H4 (cell line): ENCODE data around the gene P4HB. TPM values are rescaled to one million over a fixed set of nuclear protein-coding genes. Genes with fewer than 3 reads are reported as not detected.

Experiments used
- DNase-seq: peaks from one replicate; pipeline ENCODE4 v3.0.0-alpha.2; 2015; ENCODE audit warnings: low spot score
- total RNA-seq: library from RNA; depleted of rRNA; stranded (reverse); fragments of >200 nt; shearing (Covaris generic); gene quantifications from 2 replicates; pipeline ENCODE4 v1.2.3, GENCODE V29; 2014; rRNA removed

P4HB gene
- 921 and 1,439 TPM in 2 replicates for total RNA-seq

DNA sequence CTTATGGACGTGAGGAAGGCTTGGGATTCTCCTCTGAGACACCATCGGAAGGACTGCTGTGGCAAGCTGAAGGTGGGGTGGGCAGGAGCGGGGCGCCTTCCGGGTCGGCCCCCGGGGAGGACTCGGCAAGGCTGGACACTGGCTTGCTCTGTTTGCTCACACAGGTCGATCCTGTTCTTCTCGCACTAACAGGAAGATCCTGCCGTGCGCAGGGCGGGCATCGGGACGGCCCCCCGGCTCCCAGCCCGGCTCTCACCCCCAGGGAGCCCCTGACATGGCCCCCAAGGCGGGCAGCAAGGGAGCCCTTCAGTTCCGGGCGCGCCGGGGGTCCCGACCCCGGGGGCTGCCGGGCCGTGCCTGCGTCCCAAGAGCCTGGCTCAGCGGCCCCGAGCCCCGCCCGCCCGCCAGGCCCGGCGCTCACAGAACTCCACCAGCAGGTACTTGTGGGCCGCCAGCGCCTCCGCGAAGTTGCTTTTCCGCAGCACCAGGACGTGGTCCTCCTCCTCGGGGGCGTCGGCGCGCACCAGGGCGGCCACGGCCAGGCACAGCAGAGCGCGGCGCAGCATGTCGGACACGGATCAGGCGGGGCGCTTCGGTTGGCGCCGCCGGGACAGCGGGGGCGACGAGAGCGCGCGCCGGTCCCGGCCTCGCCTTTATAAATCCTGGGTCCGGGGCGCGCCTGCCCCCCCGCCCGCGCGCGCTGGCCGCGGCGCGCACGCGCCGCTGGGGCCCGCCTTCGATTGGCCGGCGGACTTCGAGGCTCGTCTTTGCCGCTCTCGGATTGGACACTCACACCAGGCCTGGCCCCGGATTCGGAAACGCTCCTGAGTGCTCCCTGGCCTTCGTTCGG lies at the start of gene P4HB:
P4HB (minus strand) TSS at position 630 of the 850 bp plus-strand sequence; CDS start at position 566, 64 bp downstream.
- DNase-seq: no peak

DNA sequence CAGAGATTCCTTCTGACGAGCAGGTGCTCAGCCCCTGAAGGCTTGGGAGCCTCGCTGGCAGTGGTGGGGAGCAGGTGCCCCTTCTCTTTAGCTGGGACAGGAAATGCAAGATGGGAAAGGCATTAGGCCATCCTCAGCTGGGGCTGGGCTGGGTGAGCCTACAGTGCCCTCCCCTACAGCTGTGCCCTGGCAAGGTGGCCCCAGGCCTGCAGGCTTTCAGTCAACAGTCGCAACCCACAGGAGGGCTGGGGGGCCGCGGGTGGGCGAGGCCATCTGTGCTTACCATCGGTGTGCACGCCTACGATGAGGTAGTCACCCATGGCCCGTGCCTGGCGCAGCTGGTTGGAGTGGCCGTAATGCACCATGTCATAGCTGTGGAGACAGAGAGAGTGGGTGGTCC lies 48.9 kb upstream of the P4HB start:
- no peak for DNase-seq

DNA sequence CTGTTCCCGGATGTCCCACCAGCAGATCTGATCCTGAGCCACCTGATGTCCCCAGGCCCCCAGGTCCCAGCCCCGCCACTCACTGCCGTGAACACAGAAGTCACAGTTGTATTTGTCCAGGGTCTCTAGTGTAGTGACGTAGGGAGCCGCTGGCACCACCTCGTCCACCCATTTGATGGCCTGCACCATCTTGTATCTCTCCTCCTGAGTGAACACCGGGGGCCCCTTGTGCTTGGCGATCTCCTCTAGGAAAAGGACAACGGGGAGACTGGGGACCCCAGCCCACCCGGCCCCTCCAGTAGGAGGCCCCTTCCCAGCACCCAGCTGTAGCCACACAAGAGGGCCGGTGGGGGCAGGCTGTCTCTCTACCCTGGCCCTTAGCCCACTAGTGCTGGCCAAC lies 48.5 kb upstream of the P4HB start:
- DNase-seq: no peak

DNA sequence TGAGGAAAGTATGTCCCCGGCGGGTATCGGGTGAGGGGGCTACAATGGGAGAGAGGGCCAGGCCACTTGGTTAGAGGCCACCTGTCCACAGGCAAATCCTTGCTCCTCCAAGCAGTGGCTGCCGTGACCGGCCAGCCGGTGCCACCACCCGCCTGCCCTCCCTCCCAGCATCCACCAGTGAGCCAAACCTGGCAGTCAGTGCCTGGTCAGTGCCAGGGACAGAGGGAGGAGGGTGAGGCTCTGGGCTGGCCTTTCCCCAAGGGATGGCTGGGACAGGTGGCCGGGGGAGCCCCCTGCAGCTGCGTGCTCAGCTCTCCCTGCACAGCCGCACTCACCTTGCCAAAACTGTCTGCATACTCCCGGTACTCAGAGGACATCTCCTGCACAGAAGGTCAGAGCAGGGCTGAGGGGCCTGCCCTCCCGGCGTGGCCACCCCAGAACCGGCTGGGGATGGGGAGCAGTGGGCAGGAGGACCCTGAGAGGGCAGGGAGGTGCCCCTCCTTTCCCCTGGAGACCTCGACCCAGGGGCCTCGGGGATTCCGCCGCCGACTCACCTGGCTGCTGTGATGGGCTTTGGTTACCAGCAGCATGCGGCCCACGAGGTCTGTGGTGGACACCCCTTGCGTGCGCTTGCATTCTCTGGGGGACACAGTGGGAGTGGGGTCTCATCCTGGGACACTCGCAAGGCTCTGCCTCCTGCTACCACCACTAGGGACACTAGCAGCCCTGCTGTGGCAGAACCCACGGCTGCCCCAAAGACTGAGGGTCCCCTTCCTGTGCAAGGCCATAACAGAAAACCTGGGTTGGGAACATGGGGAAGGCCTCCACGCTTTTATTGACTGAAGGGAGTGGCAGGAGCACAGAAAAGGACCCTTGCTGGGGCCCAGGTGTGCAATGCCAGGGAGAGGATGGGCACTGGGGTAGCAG lies 47.1 kb upstream of the P4HB start:
- DNase-seq: no peak

DNA sequence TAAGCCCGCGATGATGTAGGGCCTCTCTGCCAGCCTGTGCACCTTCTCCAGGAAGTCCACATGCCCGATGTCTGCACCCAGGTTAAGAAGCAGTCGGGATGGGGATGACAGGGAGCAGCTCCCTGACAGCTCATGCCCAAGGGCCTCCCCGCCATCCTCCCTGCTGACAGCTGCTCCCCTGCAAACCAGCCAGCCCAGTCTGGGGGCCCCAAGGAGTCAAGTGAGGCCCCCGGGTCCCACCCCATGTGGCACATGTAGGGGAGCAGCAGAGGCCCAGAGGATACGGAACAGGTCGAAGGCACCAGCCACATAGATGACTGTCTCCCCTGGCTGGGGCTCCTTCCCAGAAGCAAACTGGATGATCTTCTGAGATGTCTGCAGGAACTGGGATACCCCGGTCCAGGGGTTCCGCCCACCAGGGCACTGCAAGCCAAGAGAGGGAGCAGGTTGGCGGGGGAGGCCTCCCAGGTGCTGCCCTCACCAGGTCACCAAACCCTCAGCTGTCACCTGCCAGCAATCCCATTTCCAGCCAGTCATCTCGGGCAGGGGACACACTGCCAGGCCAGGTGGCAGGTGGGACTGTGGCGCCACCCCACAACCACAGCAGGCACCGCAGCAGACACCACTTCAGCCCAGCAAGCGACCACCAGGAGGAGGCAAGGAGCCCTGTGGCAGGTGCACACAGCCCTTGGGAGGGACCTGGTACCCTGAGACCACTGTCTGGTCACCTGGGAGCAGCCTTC lies 46.3 kb upstream of the P4HB start:
- DNase-seq: no peak

DNA sequence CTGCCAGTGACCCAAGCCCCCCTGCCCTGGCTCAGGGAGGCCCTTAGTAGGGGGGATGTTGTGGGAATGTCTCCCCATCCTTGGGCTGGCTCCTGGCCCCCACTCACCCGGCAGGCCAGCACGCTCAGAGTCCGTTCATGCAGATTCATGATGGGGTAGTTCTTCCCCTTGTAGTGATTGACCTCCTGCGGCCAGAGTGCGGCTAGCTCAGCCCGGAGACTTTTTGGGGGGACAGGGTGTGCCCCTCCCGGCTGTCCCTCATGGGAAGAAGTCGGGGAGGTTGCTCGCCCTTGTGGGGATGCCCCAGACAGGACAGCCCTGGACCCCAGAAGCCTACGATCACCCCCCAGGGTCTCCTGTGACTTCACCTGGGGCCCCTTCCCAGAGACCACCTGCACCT lies 45.7 kb upstream of the P4HB start:
- no peak for DNase-seq

DNA sequence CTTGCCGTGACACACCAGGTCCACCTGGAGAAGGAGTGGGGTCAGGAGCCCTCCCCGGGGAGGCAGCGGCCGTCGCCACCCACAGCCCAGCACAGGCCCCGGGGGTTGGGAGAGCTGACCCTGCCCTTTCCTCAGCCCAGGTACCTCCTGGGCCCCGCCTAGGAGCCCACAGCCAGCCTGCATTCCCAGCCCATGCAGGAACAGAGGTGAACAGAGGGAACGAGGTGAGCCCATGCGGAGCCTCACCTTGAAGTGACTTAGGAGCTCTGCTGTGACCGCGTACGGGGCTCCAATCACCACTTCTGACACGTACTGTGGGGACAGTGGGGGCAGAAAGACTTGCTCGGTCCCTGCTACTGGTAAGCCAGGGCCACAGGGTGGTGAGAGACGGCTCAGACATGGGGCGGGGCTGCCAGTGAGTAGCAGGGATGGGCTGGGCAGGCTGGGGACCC lies 45.1 kb upstream of the P4HB start:
- no peak for DNase-seq

DNA sequence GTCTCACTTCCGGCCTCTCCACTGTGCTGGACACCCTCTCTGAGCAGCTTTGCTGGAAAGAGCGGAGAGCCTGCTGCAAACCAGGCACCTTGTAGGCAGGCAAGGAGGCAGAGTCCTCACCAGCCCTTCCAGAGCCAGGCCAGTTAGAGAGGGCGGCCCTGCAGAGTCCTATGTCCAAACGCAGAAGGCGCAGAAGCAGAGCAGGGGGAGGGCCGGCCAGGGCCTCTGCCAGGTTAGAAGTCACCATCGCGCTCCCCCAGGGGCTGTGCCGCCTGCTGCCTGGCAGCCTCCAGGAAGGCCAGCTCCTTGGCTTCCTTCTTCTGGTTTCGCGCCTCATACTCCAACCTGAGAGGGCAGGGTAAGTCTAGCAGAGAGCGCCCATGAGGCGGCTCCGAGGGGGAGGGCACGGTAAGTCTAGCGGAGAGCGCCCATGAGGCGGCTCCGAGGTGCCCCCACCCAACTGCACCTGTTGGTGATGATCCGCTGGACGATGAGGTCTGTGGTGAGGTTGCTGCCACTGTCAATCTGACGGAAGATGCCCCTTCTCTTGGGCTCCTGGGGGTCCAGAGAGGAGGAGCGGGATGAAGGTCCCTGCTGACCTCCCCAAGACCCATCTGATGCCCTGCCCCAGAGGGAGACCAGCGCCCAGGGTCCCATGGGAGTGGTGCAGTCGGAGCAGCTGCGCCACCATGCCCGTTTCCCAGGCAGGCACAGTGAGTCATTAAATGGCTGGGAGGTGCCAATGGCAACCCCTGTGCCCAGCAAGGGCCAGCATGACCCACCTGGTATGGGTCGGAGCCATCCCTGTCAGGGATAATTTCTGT lies 44.5 kb upstream of the P4HB start:
- DNase-seq: no peak

DNA sequence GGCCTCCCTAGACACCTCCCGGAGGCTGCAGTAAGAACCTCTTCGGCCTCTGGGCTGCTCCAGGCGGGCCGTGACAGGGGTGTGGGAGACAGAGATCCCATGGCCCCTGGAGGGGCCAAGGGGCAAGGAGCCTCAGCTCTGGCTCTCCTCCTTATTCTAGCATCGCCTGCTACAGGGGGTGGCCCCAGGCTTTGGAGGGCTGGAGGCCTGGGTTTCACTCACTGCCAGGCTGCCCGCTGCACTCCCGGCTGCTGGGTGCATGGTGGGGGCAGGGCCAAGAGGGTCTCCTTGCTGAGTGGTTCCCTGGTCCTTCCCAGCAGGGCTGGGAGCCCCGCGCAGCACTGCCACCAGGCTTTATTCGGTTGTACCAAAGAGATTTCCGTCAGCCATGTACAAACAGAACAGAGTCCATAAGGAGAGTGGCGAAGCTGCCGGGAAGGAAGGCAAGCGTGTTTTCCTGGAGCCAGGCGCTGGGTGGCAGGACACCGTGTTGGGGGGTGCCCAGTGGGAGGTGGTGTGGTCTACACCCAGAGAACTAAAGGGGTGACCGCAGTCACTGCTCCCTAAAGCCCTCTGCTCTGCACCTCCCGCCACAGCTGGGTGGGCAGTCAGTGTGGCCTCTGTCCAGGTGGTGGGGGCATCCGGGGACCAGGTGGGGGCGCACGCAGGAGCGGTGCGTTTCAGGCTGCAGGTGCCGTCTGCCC lies 43.7 kb upstream of the P4HB start:
- no peak for DNase-seq

DNA sequence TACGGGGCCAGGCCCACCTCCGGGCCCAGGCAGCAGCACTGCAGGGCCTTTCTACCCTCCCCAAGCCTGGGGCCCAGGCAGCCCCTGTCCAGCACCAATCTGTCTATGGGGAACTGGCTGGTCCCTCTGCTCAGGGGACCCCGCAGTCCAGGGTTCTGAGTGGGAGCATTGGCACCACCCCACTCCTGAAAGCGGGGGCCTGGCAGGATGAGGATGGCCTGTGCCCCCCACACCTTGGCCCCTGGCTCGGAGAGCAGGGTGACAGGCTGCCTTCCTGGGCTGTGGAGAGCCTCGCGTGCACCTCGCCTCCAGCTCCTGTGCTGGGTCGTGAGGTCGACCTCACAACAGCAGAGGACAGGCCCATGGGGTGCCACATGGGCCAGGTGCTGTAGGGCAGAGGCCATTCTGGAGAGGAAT lies 43.1 kb upstream of the P4HB start:
- DNase-seq: no peak

DNA sequence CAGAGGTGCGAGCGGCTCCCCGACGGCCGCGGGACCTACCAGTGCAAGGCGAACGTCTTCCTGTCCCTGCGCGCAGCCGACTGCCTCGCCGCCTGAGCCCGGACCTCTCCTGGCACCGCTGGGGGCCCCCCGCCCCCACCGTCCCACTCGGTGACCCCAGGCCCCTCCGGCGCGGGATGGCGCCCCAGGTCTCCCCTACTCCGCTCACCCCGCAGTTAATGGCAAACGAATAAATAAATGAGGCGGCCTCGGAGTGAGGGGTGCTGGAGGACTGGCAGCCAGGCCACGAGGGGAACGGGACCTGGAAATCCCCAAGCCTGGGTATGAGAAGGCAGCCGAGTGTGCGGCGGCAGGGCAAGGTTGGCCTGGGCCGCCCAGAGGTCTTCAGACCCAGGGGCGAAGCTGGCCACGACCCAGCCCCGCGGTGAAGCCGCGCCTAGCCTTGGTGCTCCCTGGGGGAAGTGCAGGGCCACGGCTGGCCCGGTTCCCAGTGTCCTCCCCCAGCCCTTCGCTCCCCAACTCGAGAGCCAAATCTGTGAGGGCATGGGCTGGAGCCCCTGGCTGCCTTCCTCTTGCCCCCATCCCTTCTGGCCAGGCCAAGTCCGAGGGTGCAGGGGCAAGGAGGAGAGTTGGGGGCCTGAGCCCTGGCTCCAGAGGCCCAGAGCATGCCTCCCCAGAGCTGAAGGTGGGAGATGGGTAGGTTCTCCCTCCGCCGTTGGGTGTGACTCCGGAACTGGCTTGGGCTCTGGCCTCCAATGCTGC lies 42.5 kb upstream of the P4HB start:
- no peak for DNase-seq

DNA sequence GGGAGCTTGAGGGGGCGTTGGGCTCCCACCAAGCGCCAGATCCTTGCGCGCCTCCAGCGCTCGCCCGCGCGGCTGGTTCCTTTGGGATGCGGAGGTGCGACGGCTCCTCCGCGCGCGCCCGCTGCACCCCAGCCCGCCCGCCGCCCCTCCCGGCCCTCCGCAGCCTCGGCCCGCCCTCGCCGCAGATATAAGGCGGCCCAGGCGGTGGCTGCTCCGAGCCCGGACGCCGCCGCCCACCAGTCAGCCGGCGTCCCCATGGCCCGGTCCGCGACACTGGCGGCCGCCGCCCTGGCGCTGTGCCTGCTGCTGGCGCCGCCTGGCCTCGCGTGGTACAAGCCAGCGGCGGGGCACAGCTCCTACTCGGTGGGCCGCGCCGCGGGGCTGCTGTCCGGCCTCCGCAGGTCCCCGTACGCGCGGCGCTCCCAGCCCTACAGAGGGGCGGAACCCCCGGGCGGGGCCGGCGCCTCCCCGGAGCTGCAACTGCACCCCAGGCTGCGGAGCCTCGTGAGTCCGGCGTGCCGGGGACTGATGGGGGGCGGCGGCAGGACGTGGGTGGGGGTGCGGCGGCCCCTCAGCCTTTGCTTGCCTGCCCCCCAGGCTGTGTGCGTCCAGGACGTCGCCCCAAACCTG lies 41.8 kb upstream of the P4HB start, which contains the start of gene NPB:
NPB (plus strand) TSS at position 216 of the 630 bp plus-strand sequence; CDS start at position 256, 40 bp downstream.
- DNase-seq: no peak

DNA sequence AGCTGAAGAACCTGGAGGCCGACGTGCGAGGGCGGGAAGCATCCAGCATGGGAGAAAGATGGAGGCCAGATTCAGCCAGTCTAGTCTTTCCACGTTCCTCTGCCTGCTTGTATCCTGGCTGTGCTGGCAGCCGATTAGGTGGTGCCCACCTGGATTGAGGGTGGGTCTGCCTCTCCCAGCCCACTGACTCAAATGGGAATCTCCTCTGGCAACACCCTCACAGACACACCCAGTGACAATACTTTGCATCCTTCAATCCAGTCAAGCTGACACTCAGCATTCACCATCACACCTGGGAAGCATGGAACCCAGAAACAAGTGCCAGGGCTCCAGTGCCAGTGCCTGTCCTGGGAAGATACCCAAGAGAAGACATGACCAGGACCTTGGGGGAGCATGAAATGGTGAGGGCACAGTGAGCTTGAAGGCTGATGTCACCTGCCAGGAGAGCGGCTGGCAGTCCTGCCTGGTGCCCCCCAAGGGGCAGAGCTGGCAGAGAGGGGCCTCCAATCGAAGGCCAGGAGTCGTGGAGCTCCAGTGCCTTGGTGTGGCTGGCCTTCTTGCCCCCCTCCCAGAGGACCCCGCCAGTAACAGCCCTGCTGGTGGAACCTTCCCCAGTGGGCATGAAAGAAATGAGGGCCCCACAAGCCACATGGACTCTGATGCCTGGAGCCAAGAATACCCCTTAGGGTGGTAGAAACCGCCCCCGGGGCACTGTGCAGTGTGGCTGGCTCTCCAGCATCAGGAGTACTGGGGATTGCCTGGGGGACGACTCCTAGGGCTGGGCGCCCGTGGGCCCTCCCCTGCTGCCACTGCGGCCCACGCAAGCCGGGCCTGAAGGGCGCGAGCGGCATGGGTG lies 41.1 kb upstream of the P4HB start:
- DNase-seq: no peak

DNA sequence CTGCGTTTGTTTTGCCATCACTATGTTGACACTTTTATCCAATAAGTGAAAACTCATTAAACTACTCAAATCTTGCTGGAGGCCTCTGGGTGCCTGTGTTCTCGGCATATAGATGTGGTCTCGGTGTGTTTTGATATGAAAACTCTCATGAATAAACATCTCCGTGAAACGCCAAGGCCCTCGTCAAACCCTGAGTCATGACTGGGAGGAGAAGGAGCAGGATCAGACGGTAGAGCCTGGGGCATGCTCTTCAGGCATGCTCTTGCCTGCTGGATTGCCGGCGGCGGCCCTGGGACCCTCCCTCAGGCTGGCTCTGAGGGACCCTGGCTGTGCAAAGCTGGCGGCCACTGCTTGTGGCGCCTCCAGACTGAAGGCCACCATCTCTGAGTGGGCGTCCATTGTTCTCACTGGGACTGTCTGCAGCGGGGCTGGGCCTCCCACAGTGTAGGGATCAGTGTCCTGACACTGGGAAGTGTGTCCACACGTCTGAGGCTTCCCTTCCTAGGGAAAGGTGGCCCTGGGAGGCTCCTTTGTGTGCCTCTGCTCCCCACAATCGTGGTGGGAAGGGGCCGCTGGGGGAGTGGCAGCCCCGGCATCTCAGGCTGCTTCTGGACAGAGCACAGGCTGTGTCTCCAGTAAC lies 40.0 kb upstream of the P4HB start:
- no peak for DNase-seq

DNA sequence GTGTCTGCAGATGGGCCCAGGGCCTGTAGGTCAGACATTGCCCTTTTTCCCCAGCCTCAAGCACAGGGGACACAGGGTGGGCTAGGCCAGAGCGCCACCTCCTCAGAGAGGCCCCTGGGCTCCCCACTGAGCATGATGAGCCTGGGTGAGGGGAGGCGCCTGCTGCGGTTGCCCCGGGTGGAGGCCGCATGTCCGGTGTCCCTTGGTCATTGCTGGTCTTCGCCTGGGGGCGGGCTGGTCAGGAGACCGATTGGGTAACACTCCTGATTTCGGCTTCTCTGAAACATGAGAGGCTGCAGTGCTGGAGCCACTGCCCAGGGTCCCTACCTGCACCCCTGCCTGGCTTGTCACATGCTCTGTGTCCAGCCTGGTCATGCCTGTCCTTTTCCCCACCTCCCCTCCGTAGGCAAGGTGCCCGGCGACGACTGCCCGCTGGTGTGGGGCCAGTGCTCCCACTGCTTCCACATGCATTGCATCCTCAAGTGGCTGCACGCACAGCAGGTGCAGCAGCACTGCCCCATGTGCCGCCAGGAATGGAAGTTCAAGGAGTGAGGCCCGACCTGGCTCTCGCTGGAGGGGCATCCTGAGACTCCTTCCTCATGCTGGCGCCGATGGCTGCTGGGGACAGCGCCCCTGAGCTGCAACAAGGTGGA lies 39.3 kb upstream of the P4HB start:
- DNase-seq: no peak

DNA sequence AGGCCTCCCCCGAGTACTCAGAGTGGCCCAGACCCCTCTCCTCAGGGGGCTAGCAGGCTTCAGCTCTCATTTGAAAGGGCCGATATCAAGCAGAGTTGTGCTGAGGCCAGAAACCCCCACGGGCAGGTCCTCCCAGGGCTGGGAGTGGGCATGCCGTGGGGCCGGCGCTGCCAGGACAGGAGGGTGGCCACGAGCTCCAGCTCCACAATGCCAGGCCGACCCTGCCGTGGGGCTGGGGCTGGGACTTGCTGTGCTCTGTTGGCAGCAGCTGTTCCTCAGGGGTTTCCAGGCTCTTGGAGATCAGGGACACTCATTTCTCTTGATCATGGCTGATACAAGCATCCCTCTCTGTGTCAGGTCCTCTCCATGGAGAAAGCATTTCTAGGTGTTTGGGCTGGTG lies 38.5 kb upstream of the P4HB start:
- no peak for DNase-seq
